MV-4-11 (cell line): ENCODE data around the gene MYH6.

Experiments used
- DNase-seq: peaks from one replicate; lab custom pipeline; 2025; lab: John Stamatoyannopoulos, UW

The MYH6 gene

GRCh38 chr14:23376482-23377197, 31.4 kb downstream of the MYH6 start, which contains the start of gene CMTM5:
Gene CMTM5, plus strand, starts transcription at chr14:23377046. Its CDS starts 206 bp downstream, at chr14:23377252.
- DNase-seq = no peak

GRCh38 chr14:23375527-23376251, 32.4 kb downstream of the MYH6 start:
- no peak for DNase-seq

GRCh38 chr14:23373041-23373440, 35.0 kb downstream of the MYH6 start:
- DNase-seq = no peak

GRCh38 chr14:23372509-23372908, 35.6 kb downstream of the MYH6 start, which contains the start of gene IL25:
Gene IL25, plus strand, starts transcription at chr14:23372809.
- DNase-seq = no peak

- DNase-seq = no peak
Observed at GRCh38 chr14:23371865-23372264, 36.2 kb downstream of the MYH6 start.

GRCh38 chr14:23370221-23370620, 37.9 kb downstream of the MYH6 start:
- no peak for DNase-seq

GRCh38 chr14:23366426-23366921, 41.6 kb downstream of the MYH6 start:
- no peak for DNase-seq

GRCh38 chr14:23365732-23366425, 42.2 kb downstream of the MYH6 start:
- DNase-seq = no peak

GRCh38 chr14:23365036-23365731, 42.9 kb downstream of the MYH6 start, which contains the start of gene EFS:
Gene EFS, minus strand, starts transcription at chr14:23365172. Its CDS starts 147 bp downstream, at chr14:23365025.
- DNase-seq = no peak

- no peak for DNase-seq
Observed at GRCh38 chr14:23364164-23365035, 43.7 kb downstream of the MYH6 start.

- no peak for DNase-seq
Observed at GRCh38 chr14:23362200-23362599, 45.9 kb downstream of the MYH6 start.

GRCh38 chr14:23361763-23362162, 46.3 kb downstream of the MYH6 start:
- no peak for DNase-seq

GRCh38 chr14:23361320-23361719, 46.8 kb downstream of the MYH6 start:
- DNase-seq = no peak

GRCh38 chr14:23360496-23360895, 47.6 kb downstream of the MYH6 start:
- DNase-seq = no peak

- no peak for DNase-seq
Observed at GRCh38 chr14:23359722-23360447, 48.2 kb downstream of the MYH6 start.

GRCh38 chr14:23359167-23359626, 48.9 kb downstream of the MYH6 start:
- DNase-seq = no peak

GRCh38 chr14:23358553-23359166, 49.4 kb downstream of the MYH6 start:
- no peak for DNase-seq

- no peak for DNase-seq
Observed at GRCh38 chr14:23358042-23358441, 50.0 kb downstream of the MYH6 start.

- DNase-seq = no peak
Observed at GRCh38 chr14:23357261-23357660, 50.8 kb downstream of the MYH6 start.

- no peak for DNase-seq
Observed at GRCh38 chr14:23356662-23357061, 51.4 kb downstream of the MYH6 start.
